Activated naive CD4-positive, alpha-beta T cell treated with anti-CD3 and anti-CD28 coated beads, Interleukin-2, amount 10 ng/mL, durations not matched to agents 7 days and 5 days (primary cell): ENCODE data around the gene HNF4A.

Experiments used
- CTCF ChIA-PET: fragments of 350-600 bp; sonication (Branson Sonifier 250); formaldehyde crosslinking; loops from one replicate; lab custom pipeline; 2021; ENCODE audit warnings: antibody characterized with exemption; lab: Charles Lee
- DNase-seq: peaks from one replicate; pipeline ENCODE4 v3.0.0-alpha.2; 2020
- H3K27ac Mint-ChIP-seq: one replicate; pipeline ENCODE4 v1.8.0; 2021; ENCODE audit warnings: mild to moderate bottlenecking, moderate library complexity, mixed read lengths
- H3K27me3 Mint-ChIP-seq: one replicate; pipeline ENCODE4 v1.8.0; 2021; ENCODE audit warnings: mild to moderate bottlenecking, mixed read lengths
- H3K36me3 Mint-ChIP-seq: one replicate; pipeline ENCODE4 v1.8.0; 2021; ENCODE audit warnings: mixed read lengths
- H3K4me1 Mint-ChIP-seq: one replicate; pipeline ENCODE4 v1.8.0; 2021; ENCODE audit warnings: mixed read lengths
- H3K4me3 Mint-ChIP-seq: one replicate; pipeline ENCODE4 v1.8.0; 2021; ENCODE audit warnings: mild to moderate bottlenecking, moderate library complexity, mixed read lengths
- H3K9me3 Mint-ChIP-seq: one replicate; pipeline ENCODE4 v1.8.0; 2021; ENCODE audit warnings: mixed read lengths

The HNF4A gene

DNA sequence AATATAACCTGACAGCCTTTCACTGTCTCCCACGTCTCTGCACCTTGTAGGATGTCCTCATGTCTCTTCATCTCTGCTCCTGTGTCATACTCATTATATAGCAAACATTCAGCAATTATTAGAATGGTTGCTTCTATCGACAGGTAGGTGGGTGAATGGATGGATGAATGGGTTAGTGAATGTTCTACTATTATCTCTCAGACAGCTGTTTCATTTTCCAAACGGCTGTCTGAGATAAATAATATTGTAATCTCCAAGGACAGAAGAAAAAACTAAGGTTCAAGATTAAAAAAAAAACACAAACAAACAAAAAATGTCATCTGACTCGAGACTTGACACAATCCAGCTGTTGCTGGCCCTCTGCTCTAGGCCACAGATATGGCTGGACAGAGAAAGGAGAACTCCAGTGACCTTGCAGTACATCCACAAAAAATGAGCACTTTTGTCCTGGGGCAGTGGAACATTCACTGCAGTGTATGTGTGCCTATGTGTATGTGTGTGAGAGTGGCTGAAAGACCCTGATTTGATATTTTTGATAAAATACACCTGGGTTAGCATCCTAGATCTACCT, 2.1 kb downstream of the HNF4A start:
- H3K27ac Mint-ChIP-seq: no peak overlapping the region
- DNase-seq: no peak
- H3K4me3 Mint-ChIP-seq: no peak overlapping the region
- CTCF ChIA-PET: no interaction called here
- peaks cover 22% of the 10 kb centered on the region for H3K27me3 Mint-ChIP-seq
- no peaks in the 10 kb centered on the region for H3K9me3 Mint-ChIP-seq
- H3K4me1 Mint-ChIP-seq: no peaks in the 10 kb centered on the region
- H3K36me3 Mint-ChIP-seq: no peaks in the 10 kb centered on the region

DNA sequence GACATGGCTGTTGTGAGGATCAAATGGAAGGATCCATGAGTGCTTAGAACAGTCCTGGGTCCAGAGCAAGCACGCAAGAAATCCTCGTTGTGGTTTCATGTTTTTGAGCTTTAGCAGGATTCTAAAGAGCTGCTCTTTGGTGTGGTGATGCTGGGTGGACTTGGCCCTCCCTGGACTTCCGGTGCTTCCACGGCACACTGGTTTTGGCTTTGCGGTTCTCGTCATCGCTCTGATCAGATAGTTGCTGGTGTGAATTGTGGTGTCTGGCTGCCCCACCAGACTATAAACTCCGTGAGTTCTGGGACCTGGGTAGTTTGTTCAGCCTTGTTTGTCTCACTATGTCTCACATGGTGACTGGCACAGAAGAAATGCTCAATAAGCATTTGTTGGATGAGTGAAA, 3.3 kb downstream of the HNF4A start:
- peaks cover 22% of the 10 kb centered on the region for H3K27me3 Mint-ChIP-seq
- no peaks in the 10 kb centered on the region for H3K4me1 Mint-ChIP-seq
- CTCF ChIA-PET: interaction anchor here (0.6 kb wide), 1 partner anchor 124 kb away, joined by 3 read pairs; no protein-coding TSS in a partner anchor
- H3K36me3 Mint-ChIP-seq: no peaks in the 10 kb centered on the region
- no peaks in the 10 kb centered on the region for H3K9me3 Mint-ChIP-seq
- no peak overlapping the region for H3K27ac Mint-ChIP-seq
- no peak for DNase-seq
- no peak overlapping the region for H3K4me3 Mint-ChIP-seq

DNA sequence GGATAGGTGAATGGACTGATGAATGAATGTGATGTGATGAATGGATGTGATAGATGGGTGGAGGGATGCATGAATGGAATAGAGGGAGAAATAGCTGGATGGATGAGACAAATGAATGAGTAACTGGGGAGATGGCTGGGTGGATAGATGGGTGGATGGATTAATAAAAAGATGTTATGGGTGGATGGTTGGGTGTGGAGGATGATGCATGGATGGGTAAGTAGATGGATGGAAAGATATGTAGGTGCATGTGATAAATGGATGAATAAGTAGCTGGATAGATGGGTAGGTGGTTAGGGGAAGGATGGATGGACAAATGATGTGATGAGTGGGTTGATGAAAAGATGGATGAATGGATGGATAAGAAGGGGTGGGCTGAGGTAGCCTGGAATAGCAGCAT, 4.7 kb downstream of the HNF4A start:
- no peak overlapping the region for H3K4me3 Mint-ChIP-seq
- H3K36me3 Mint-ChIP-seq: no peaks in the 10 kb centered on the region
- CTCF ChIA-PET: no interaction called here
- no peaks in the 10 kb centered on the region for H3K4me1 Mint-ChIP-seq
- no peak for DNase-seq
- no peak overlapping the region for H3K27ac Mint-ChIP-seq
- no peaks in the 10 kb centered on the region for H3K9me3 Mint-ChIP-seq
- peaks cover 22% of the 10 kb centered on the region for H3K27me3 Mint-ChIP-seq

DNA sequence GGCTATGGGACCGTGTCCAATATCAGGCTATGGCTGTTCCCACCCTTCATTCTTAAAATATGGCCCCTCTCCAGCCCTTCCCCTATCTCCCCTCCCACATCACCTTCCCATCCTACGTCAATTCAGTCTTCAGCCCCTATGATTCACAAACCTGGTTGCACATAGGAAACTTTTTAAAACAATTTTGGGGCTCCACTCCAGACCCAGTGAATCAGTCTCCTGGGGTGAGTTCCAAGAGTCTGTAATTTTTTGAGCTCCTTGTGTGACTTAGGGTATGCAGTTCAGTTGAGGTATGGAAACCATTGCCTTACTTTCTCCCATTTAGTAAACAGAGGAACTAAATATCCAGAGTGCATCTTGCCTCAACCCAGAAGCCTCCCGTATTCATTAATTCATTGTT, 5.5 kb downstream of the HNF4A start:
- H3K4me3 Mint-ChIP-seq: no peak overlapping the region
- no peaks in the 10 kb centered on the region for H3K4me1 Mint-ChIP-seq
- peaks cover 22% of the 10 kb centered on the region for H3K27me3 Mint-ChIP-seq
- no peak for DNase-seq
- H3K36me3 Mint-ChIP-seq: no peaks in the 10 kb centered on the region
- CTCF ChIA-PET: no interaction called here
- H3K27ac Mint-ChIP-seq: no peak overlapping the region
- H3K9me3 Mint-ChIP-seq: no peaks in the 10 kb centered on the region

DNA sequence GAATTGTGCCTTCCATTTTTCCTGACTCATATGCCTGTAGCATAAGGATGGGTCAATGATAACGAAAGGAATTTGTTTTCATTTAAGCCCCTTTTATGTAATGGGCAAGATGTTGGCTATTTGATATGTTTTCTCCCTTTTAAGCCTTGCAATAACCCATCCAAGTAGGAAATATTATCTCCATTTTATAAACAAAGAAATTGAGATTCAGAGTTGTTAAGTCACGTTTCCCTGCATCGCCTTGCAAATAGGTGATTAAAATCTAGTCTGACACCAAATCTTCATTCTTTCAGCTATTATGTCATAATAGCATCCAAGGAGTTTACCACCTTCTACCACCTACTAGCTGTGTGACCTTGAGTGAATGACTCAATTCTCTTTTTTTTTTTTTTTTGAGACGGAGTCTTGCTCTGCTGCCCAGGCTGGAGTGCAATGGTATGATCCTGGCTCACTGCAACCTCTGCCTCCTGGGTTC, 7.0 kb downstream of the HNF4A start:
- Mint-ChIP-seq H3K4me1 (no peaks in the 10 kb centered on the region), H3K27ac (no peak overlapping the region), H3K36me3 (no peaks in the 10 kb centered on the region), H3K4me3 (no peak overlapping the region), H3K9me3 (no peaks in the 10 kb centered on the region), H3K27me3 (peaks cover 17% of the 10 kb centered on the region)
- CTCF ChIA-PET: no interaction called here
- no peak for DNase-seq

DNA sequence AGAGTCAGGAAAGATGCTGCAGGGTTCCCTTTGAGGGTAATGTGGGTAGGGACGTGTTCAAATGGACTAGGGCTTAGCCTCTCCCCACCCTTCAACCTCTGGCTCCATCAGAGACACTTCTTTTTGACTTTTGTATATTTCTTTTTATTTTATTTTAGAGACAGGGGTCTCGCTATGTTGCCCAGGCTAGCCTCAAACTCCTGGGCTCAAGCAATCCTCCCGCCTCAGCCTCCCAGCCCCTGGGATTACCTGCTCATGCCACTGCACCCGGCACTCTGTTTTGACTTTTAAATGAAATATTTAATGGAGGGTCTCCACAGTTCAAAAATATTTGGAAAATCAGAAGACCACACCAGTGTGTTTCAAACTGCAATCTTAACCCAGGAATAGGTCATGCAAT, 8.6 kb downstream of the HNF4A start:
- no peak overlapping the region for H3K27ac Mint-ChIP-seq
- H3K4me1 Mint-ChIP-seq: no peaks in the 10 kb centered on the region
- H3K36me3 Mint-ChIP-seq: no peaks in the 10 kb centered on the region
- CTCF ChIA-PET: no interaction called here
- H3K27me3 Mint-ChIP-seq: peaks cover 9% of the 10 kb centered on the region
- H3K9me3 Mint-ChIP-seq: no peaks in the 10 kb centered on the region
- no peak for DNase-seq
- no peak overlapping the region for H3K4me3 Mint-ChIP-seq

DNA sequence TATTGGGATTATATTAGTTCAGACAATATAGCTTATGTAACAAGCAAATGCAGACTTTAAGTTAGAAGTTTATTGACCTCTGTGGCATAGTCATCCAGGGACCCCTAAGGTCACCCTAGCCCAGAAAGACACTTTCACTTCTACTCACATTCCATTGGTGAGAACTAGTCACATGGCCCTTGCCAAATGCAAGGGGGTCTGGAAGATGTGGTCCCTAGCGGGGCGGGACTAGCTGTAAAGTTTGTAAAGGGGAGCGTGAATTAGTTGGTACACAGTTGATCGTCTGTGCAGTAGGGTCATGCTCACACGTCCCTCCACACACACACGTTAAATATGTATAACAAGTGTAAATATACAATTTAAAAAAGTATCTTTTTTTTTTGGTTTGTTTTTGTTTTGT, 9.3 kb downstream of the HNF4A start:
- Mint-ChIP-seq H3K9me3 (no peaks in the 10 kb centered on the region), H3K27ac (no peak overlapping the region), H3K4me1 (no peaks in the 10 kb centered on the region), H3K36me3 (no peaks in the 10 kb centered on the region), H3K27me3 (peaks cover 4% of the 10 kb centered on the region), H3K4me3 (no peak overlapping the region)
- DNase-seq: no peak
- CTCF ChIA-PET: no interaction called here

DNA sequence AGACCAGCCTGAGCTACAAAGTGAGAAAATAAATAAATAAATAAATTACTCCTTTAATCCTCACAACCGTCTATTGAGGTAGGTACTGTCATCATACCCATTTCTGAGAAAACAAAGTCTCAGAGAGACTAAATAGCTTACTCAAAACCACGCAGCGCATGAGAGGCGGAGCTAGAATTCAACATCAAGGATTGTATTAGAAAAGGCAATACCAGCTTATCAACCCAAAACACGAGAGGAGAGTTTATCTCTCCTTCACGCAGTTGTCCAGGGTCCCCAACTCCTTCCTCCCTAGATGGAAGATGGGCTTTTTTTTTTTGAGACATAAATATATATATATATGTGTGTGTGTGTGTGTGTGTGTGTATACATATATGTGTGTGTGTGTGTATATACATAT, 12.2 kb downstream of the HNF4A start:
- no peak for DNase-seq
- H3K9me3 Mint-ChIP-seq: no peaks in the 10 kb centered on the region
- H3K27ac Mint-ChIP-seq: no peak overlapping the region
- peaks cover 3% of the 10 kb centered on the region for H3K27me3 Mint-ChIP-seq
- H3K4me3 Mint-ChIP-seq: no peak overlapping the region
- H3K36me3 Mint-ChIP-seq: no peaks in the 10 kb centered on the region
- H3K4me1 Mint-ChIP-seq: no peaks in the 10 kb centered on the region
- CTCF ChIA-PET: interaction anchor here (0.7 to 1.8 kb wide), 3 partner anchors 17 to 233 kb away, joined by 3 to 7 read pairs (median 4); no protein-coding TSS in a partner anchor

DNA sequence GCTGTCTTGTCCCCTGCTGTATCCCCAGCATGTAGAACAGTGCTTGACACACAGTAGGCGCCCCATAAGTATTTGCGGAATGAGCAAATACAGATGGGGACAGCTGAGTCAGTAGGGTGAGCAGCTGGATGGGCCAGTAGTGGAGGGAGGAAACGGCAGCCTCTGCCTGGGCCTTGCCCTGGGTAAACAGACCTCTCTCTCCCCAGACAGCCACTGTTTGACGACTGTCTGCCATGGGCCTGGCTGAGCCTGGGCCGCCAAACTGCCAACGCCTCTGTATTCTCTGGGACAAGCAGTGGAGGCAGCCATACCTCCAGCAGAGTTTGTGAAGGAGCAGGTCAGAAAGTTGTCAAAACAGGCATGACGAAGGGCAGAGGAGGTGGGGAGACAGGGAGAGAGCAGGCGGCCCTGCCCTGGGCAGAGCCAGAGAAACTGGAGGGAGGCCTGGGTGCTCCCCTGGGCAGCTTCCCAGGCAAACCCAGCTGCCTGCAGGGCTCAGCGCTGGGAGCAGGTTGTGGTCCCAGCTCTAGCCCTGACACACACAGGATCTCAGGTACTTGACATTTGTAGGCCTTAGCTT, 15.2 kb downstream of the HNF4A start:
- CTCF ChIA-PET: no interaction called here
- DNase-seq: no peak
- Mint-ChIP-seq H3K27ac (no peak overlapping the region), H3K4me1 (no peaks in the 10 kb centered on the region), H3K36me3 (no peaks in the 10 kb centered on the region), H3K9me3 (no peaks in the 10 kb centered on the region), H3K27me3 (peaks cover 9% of the 10 kb centered on the region), H3K4me3 (no peak overlapping the region)

DNA sequence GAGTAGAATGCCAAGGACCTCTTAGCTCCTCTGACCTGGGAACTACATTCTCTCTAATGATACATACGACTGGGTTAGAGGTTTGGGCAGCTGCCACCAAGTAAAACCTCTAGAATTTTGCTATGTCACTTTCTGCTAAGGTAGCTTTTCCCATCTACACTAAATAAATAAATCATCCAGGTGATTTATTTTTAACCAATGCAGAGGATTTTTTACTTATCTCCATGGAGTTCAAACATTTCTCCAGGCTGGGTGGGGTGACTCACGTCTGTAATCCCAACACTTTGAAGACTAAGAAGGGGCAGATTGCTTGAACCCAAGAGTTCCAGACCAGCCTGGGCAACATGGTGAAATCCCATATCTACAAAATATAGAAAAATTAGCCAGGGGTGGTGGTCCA, 27.1 kb downstream of the HNF4A start:
- Mint-ChIP-seq H3K36me3 (no peaks in the 10 kb centered on the region), H3K27ac (no peak overlapping the region), H3K9me3 (no peaks in the 10 kb centered on the region), H3K27me3 (peaks cover 12% of the 10 kb centered on the region), H3K4me1 (no peaks in the 10 kb centered on the region), H3K4me3 (no peak overlapping the region)
- CTCF ChIA-PET: interaction anchor here (0.6 to 6.4 kb wide), 9 partner anchors 11 to 350 kb away, joined by 3 to 100 read pairs (median 4); no protein-coding TSS in a partner anchor
- no peak for DNase-seq

DNA sequence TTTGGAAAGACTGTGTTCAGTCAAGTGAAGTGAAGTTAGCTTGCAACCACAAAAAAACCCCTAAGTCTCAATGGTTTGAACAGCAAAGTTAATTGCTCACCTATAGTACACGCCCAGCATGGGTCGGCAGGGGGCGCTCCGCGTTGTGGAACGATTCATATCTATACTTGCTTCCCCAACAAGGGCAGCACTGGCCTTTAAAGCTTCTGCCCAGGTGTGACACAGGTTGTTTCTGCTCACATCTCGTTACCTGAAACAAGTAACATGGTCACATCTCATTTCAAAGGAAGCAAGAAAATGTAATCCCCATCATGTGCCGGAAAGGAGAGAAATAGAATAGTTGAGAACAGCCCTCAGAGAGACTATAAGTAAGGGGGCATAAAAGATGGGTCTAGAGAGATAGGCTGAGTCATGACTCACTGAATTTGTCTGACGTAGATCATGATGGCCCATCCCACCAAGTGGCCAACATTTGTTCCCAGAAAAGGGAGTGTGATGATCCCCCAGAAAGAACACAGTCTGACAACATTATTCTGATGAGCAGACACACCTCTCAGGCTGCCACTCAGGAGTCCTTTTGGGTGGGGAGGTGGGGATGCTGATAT, 29.0 kb downstream of the HNF4A start:
- CTCF ChIA-PET: interaction anchor here (0.7 to 6.4 kb wide), 23 partner anchors 10 to 349 kb away, joined by 3 to 100 read pairs (median 4); partner anchors contain the start of gene FITM2
- Mint-ChIP-seq H3K27me3 (peaks cover 21% of the 10 kb centered on the region), H3K4me3 (no peak overlapping the region), H3K9me3 (no peaks in the 10 kb centered on the region), H3K36me3 (no peaks in the 10 kb centered on the region), H3K4me1 (peaks cover 8% of the 10 kb centered on the region), H3K27ac (no peak overlapping the region)
- DNase-seq: peak; percentile 90

DNA sequence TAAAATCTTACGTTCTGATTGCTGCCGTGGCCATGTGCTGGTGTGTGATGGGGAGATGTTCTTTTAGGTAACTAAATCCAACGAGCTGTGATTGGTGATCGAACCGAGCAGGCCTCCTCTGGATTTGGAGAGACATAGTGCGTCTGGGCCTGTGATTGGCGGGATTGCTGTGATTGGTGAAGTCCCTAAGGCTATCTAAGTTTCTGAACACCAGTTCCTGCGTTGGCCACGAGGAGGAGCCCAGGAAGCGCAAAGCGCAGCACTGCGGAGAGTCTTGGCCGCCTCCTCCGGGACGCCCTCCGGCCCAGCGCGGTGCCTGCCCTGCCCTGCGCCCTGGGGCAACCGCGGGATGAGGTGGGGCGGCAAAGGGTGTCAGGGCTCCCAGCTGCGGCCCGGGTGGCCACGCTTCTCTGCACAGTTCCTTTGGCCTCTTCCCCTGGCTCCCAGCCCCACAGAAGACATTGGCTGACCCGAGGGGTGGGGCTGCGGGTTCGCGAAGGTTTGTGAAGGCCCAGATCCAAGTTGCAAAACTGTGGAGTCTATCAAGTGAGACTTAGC, 33.0 kb downstream of the HNF4A start:
- H3K27me3 Mint-ChIP-seq: peaks cover 25% of the 10 kb centered on the region
- CTCF ChIA-PET: interaction anchor here (0.8 to 4.6 kb wide), 12 partner anchors 21 to 344 kb away, joined by 3 to 20 read pairs (median 4); no protein-coding TSS in a partner anchor
- DNase-seq: peak; percentile 83
- H3K4me1 Mint-ChIP-seq: peaks cover 8% of the 10 kb centered on the region
- no peaks in the 10 kb centered on the region for H3K9me3 Mint-ChIP-seq
- H3K36me3 Mint-ChIP-seq: no peaks in the 10 kb centered on the region
- no peak overlapping the region for H3K4me3 Mint-ChIP-seq
- H3K27ac Mint-ChIP-seq: no peak overlapping the region

DNA sequence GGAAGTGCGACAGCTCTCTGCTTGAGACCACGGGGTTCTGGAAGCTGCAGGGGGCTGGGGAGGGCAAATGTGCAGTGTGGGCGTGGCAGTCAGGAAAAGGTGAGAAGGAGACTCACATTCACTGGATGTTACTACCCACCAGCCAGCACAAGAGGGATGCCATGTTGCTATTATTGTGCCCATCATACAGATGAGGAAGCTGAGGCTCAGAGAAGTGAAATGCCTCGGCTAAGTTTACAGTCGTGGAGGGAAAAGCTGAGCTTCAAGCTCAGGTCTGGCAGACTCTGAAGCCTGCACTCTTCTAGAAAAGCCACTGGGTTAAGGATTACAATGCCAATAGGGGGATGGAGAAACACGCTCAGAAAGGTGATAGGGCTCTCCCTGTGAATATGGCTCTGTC, 34.4 kb downstream of the HNF4A start:
- CTCF ChIA-PET: interaction anchor here (1.1 to 4.6 kb wide), 6 partner anchors 173 to 343 kb away, joined by 3 to 20 read pairs (median 12); no protein-coding TSS in a partner anchor
- Mint-ChIP-seq H3K4me1 (peaks cover 8% of the 10 kb centered on the region), H3K27me3 (peaks cover 29% of the 10 kb centered on the region), H3K36me3 (no peaks in the 10 kb centered on the region), H3K9me3 (no peaks in the 10 kb centered on the region), H3K4me3 (no peak overlapping the region), H3K27ac (no peak overlapping the region)
- DNase-seq: no peak

DNA sequence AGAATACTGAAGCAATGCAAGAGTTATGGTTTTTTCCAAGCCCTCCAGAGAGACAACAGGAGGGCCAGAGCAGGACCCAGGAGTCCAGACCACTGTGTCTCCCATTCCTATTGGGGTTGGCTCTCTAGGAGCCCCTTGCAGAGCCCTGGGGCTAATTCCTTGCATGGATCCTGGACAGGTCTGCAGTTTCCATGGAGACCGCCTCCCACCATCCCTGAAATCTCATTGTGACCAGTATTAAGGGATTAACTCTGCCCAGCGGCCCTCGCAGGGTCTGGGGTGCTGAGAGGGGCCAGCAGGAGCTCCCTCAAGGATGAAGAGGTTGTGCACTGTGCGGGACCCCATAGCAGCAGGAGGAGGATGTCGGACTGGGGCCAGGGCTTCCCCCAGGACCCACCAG, 34.8 kb downstream of the HNF4A start:
- DNase-seq: no peak
- no peaks in the 10 kb centered on the region for H3K36me3 Mint-ChIP-seq
- no peak overlapping the region for H3K4me3 Mint-ChIP-seq
- no peak overlapping the region for H3K27ac Mint-ChIP-seq
- peaks cover 33% of the 10 kb centered on the region for H3K27me3 Mint-ChIP-seq
- H3K9me3 Mint-ChIP-seq: no peaks in the 10 kb centered on the region
- H3K4me1 Mint-ChIP-seq: peaks cover 8% of the 10 kb centered on the region
- CTCF ChIA-PET: interaction anchor here (1.1 to 4.6 kb wide), 5 partner anchors 173 to 342 kb away, joined by 3 to 20 read pairs (median 10); no protein-coding TSS in a partner anchor
